GM12878 (cell line): Measurements from ENCODE around the gene UBC. TPM values are rescaled to one million over a fixed set of nuclear protein-coding genes. Genes with fewer than 3 reads are reported as not detected.
A peak's percentile ranks its signal among the peaks of the same experiment; 100 is the strongest.

ENCODE experiments used
- ATAC-seq: fragments of 200-7000 bp; cut with Tn5 transposase; 3 replicates; pipeline ENCODE4 v1.9.1; 2020; ENCODE audit warnings: mild to moderate bottlenecking, moderate library complexity
- BruUV-seq: library from RNA; stranded (reverse); fragments of 400-500 nt; replicated peaks from 2 replicates; lab custom pipeline; 2021; lab: Mats Ljungman, UMichigan
- CTCF ChIA-PET: fragments of 300-600 bp; sonication (Branson Sonifier 250); formaldehyde crosslinking; extraction: SDS; loops from one replicate; lab custom pipeline; 2021; ENCODE audit warnings: inconsistent platforms; lab: Yijun Ruan, JAX
- POLR2A ChIA-PET: fragments of 350-600 bp; formaldehyde crosslinking; extraction: SDS; loops from one replicate; lab custom pipeline; 2021; ENCODE audit warnings: inconsistent platforms; lab: Charles Lee
- RAD21 ChIA-PET: fragments of 300-600 bp; sonication (Branson Sonifier 250); formaldehyde crosslinking; loops from one replicate; lab custom pipeline; 2023; ENCODE audit warnings: antibody characterized with exemption; ENCODE audit not compliant: unreplicated experiment; lab: Charles Lee
- SMC1A ChIA-PET: fragments of 300-600 bp; sonication (Branson Sonifier 250); formaldehyde crosslinking; loops from one replicate; lab custom pipeline; 2023; ENCODE audit not compliant: unreplicated experiment, uncharacterized antibody; lab: Charles Lee
- DNase-seq: peaks from one replicate; pipeline ENCODE4 v3.0.0-alpha.2; 2011; ENCODE audit warnings: low read depth, low spot score
- FAIRE-seq: peaks from 3 replicates; lab custom pipeline; 2011; peaks lifted over from hg19 to GRCh38; lab: Jason Lieb, UNC
- H2AFZ ChIP-seq: 2 replicates; pipeline ENCODE4 v1.6.0; 2011; ENCODE audit warnings: low read depth, low read length, control low read depth; ENCODE audit not compliant: control insufficient read depth
- H3K27ac ChIP-seq: 2 replicates; pipeline ENCODE4 v1.5.1; 2011; ENCODE audit warnings: control low read depth; ENCODE audit not compliant: control insufficient read depth, insufficient read depth
- H3K27me3 ChIP-seq, 2 experiments: replicated peaks in 1 of 2; 2 replicates each; pipeline versions ENCODE4 v1.6.0 to v1.6.1; 2011; ENCODE audit warnings: low read length in 1 of 2; ENCODE audit not compliant: control insufficient read depth in 2 of 2, insufficient read depth in 2 of 2
- H3K36me3 ChIP-seq, 2 experiments: 2 replicates each; pipeline ENCODE4 v1.5.1; 2011; ENCODE audit warnings: low read length in 1 of 2; ENCODE audit not compliant: control insufficient read depth in 2 of 2, insufficient read depth in 2 of 2
- H3K4me1 ChIP-seq: 2 replicates; pipeline ENCODE4 v1.6.1; 2011; ENCODE audit warnings: mild to moderate bottlenecking, low read length, moderate library complexity, mixed read lengths; ENCODE audit not compliant: control insufficient read depth, insufficient read depth
- H3K4me2 ChIP-seq: 2 replicates; pipeline ENCODE4 v1.6.0; 2011; ENCODE audit warnings: control low read depth; ENCODE audit not compliant: control insufficient read depth, insufficient read depth
- H3K4me3 ChIP-seq: fragments of 200-600 bp; sonication (generic); 2 replicates; pipeline ENCODE4 v1.5.1; 2016
- H3K79me2 ChIP-seq: 2 replicates; pipeline ENCODE4 v1.6.0; 2011; ENCODE audit warnings: low read length; ENCODE audit not compliant: control insufficient read depth, insufficient read depth
- H3K9ac ChIP-seq: 2 replicates; pipeline ENCODE4 v1.8.0; 2011; ENCODE audit warnings: low read length, control low read depth, mixed read lengths; ENCODE audit not compliant: control insufficient read depth, insufficient read depth
- H3K9me3 ChIP-seq: replicated peaks from 3 replicates; pipeline ENCODE4 v1.5.1; 2011; ENCODE audit warnings: mild to moderate bottlenecking, low read length; ENCODE audit not compliant: control insufficient read depth, insufficient read depth
- H4K20me1 ChIP-seq: 2 replicates; pipeline ENCODE4 v1.6.0; 2011; ENCODE audit not compliant: control insufficient read depth, insufficient read depth
- CBFB ChIP-seq: IDR thresholded peaks from 2 replicates; pipeline ENCODE4 v1.6.1; 2016; ENCODE audit warnings: antibody characterized with exemption, low read depth
- DPF2 ChIP-seq: fragments of 450-650 bp; IDR thresholded peaks from 2 replicates; pipeline ENCODE4 v1.6.1; 2017; ENCODE audit warnings: mild to moderate bottlenecking
- FOS ChIP-seq: IDR thresholded peaks from 3 replicates; pipeline ENCODE4 v1.6.1; 2011; ENCODE audit warnings: borderline replicate concordance; ENCODE audit not compliant: insufficient read length; ENCODE audit errors: extremely low read depth
- HCFC1 ChIP-seq: fragments of 150-350 bp; IDR thresholded peaks from 2 replicates; pipeline ENCODE4 v1.6.1; 2014; ENCODE audit warnings: low read length
- HDAC6 ChIP-seq: fragments of 200-600 bp; sonication (generic); IDR thresholded peaks from one replicate; pipeline ENCODE4 v1.8.0; 2017; ENCODE audit warnings: antibody characterized with exemption; ENCODE audit not compliant: unreplicated experiment
- HDGF ChIP-seq: fragments of 450-650 bp; IDR thresholded peaks from 2 replicates; pipeline ENCODE4 v1.6.1; 2016; ENCODE audit warnings: antibody characterized with exemption
- JUND ChIP-seq: IDR thresholded peaks from 2 replicates; pipeline ENCODE4 v1.6.1; 2012; ENCODE audit warnings: low read depth, mild to moderate bottlenecking, low read length, improper control_type of control experiment, moderate library complexity
- KDM1A ChIP-seq: fragments of 200-600 bp; sonication (generic); IDR thresholded peaks from 2 replicates; pipeline ENCODE4 v1.6.1; 2016; ENCODE audit warnings: borderline replicate concordance
- NFYB ChIP-seq: IDR thresholded peaks from 2 replicates; pipeline ENCODE4 v1.6.1; 2011; ENCODE audit warnings: low read depth, mild to moderate bottlenecking, low read length, improper control_type of control experiment, moderate library complexity; ENCODE audit not compliant: insufficient read depth
- NR2F1 ChIP-seq: fragments of 450-650 bp; conservative IDR thresholded peaks from 2 replicates; pipeline ENCODE4 v1.6.1; 2017; ENCODE audit warnings: mild to moderate bottlenecking
- RFX5 ChIP-seq: IDR thresholded peaks from 2 replicates; pipeline ENCODE4 v1.6.1; 2011; ENCODE audit warnings: low read depth, low read length, improper control_type of control experiment
- SMAD5 ChIP-seq: IDR thresholded peaks from 2 replicates; pipeline ENCODE4 v1.6.1; 2016; ENCODE audit warnings: antibody characterized with exemption, low read depth
- SPI1 ChIP-seq: IDR thresholded peaks from 2 replicates; pipeline ENCODE4 v1.6.1; 2011; ENCODE audit warnings: low read depth, mild to moderate bottlenecking, low read length, moderate library complexity, borderline replicate concordance; ENCODE audit not compliant: insufficient read depth
- STAT1 ChIP-seq: fragments of 450-650 bp; conservative IDR thresholded peaks from 2 replicates; pipeline ENCODE4 v1.6.1; 2014; ENCODE audit warnings: antibody characterized with exemption, mild to moderate bottlenecking
- TCF7 ChIP-seq: IDR thresholded peaks from 2 replicates; pipeline ENCODE4 v1.6.1; 2014; ENCODE audit warnings: antibody characterized with exemption, borderline replicate concordance
- ZNF622 ChIP-seq: fragments of 450-650 bp; IDR thresholded peaks from 2 replicates; pipeline ENCODE4 v1.6.1; 2017; ENCODE audit warnings: mild to moderate bottlenecking, inconsistent platforms
- WGBS: methylation state at CpG from one replicate; pipeline ENCODE4 v1.1.6; 2016; ENCODE audit warnings: low lambda C conversion rate; ENCODE audit not compliant: insufficient replicate concordance, insufficient coverage; ENCODE audit errors: missing lambda C conversion rate; 5-methylcytosine and 5-hydroxymethylcytosine counted together
- in situ Hi-C: fragments of 300-500 bp; cut with MboI; formaldehyde crosslinking; loops from 9 replicates; pipeline ENCODE4 v1.14.3; 2018; ENCODE audit warnings: mixed read lengths
- intact Hi-C: fragments of 100-400 bp; cut with micrococcal nuclease; formaldehyde crosslinking; loops from one replicate; pipeline ENCODE4 v1.14.2; 2022; ENCODE audit not compliant: unreplicated experiment
- polyA plus RNA-seq, 11 experiments: library from polyadenylated mRNA; depleted of rRNA in 4 of 11; unstranded in 6 of 11; stranded (reverse) in 5 of 11; fragments of >200 nt; fragmentation: Nextera tagmentation in 4 of 11; fragmentation: Illumina TruSeq in 1 of 11; extraction: Ambion mirVana in 4 of 11; extraction: Trizol in 1 of 11; gene quantifications; 1 replicate in 1 of 11; 2 replicates in 10 of 11; pipeline versions ENCODE4 v1.2.1 to v1.2.3, GENCODE V29; 2011 to 2016; ENCODE audit warnings: inconsistent platforms in 2 of 11, missing spikeins in 2 of 11, low read depth in 1 of 11
- total RNA-seq, 4 experiments: library from RNA; depleted of rRNA in 3 of 4; stranded (reverse); fragments of >200 nt in 3 of 4; fragmentation: Illumina TruSeq in 1 of 4; extraction: Trizol in 1 of 4; gene quantifications; 2 replicates each; pipeline versions ENCODE4 v1.2.1 to v1.2.3, GENCODE V29; 2013 to 2021
- TF ChIP-seq, protein P1 (sequence below): fragments of 450-650 bp; IDR thresholded peaks from 2 replicates; pipeline ENCODE4 v1.6.1; 2017; ENCODE audit warnings: mild to moderate bottlenecking, low read depth, inconsistent platforms; ENCODE audit not compliant: poor library complexity, severe bottlenecking

UBC gene
- total and polyA plus RNA-seq, 10 of the 15 experiments (the other 5 are each of a cell fraction or from before 2014, with no cell fraction given), result 653 to 1,666 (median 874) TPM

DNA sequence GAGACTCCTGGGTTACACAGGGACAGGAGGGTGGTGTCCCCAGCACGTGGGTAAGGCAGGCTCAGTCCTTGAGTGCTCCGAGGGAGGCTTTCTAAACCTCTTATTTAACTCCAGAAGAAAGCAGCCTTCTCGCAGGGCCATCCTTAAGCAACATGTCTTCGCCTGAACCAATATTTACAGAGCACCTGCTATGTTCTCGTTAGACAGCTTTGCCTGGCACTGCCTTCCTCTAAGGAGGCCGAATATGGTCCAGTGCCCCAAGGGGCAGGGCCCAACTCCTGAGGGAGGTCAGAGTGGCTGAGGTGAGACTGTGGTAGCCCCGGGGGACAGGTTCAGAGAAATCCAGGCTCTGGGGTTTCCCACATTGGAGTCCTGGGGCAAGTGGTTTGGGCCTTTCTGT lies 48.7 kb downstream of the UBC start:
- BruUV-seq, result no TSS peak
- H3K4me2 ChIP-seq, result no peak overlapping the region
- no peaks in the 10 kb centered on the region for H3K9me3 ChIP-seq
- CTCF ChIA-PET, result interaction anchor here (1.1 to 1.3 kb wide), 2 partner anchors 13 to 41 kb away, joined by 4 read pairs; no protein-coding TSS in a partner anchor
- intact Hi-C loops, result no loop called here
- H3K27ac ChIP-seq, result no peak overlapping the region
- no peak for ATAC-seq
- H3K27me3 ChIP-seq, result no peaks in the 10 kb centered on the region
- TF ChIP-seq SMAD5, result no peak
- TF ChIP-seq, all 136 proteins: peak for 0
- Histone ChIP-seq H3K4me3 (no peak overlapping the region), H3K4me1 (peaks cover 18% of the 10 kb centered on the region), H3K36me3 (no peaks in the 10 kb centered on the region), H4K20me1 (no peaks in the 10 kb centered on the region), H3K79me2 (peaks cover 30% of the 10 kb centered on the region), H3K9ac (no peak overlapping the region), H2AFZ (no peak overlapping the region)
- ChIA-PET RAD21 (no interaction called here), POLR2A (no interaction called here), SMC1A (interaction anchor here (1.2 kb wide), 1 partner anchor 21 kb away, joined by 3 read pairs; no protein-coding TSS in a partner anchor)
- in situ Hi-C loops, result no loop called here
- FAIRE-seq, result no peak
- no peak for DNase-seq
- 43% methylated on average over 7 of the region's 7 CpGs for WGBS

DNA sequence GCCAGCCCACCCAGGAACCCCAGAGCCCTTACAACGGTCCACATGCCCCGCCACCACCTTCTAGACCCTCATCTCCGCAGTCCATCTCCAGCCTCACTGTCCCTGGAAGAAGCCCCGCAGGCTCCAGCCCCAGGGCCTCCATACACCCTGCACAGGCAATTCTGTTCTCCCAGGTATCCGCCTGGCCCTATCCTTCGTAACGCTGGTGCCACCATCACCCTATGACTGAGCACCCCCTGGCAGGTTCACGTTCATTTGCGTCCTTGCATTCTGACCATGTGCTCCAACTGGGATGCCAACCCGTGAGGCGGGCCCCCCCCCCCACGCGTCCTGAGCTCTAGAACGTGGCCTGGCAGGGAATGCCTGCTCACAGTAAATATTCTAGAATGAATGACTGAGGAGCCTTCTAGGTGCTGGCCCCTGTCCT lies 50.1 kb downstream of the UBC start:
- H3K9ac ChIP-seq, result peak overlapping the region; percentile 49; the same call in 1 of the 2 replicates
- ChIA-PET RAD21 (interaction anchor here (1.4 to 1.6 kb wide), 3 partner anchors 21 to 90 kb away, joined by 4 to 8 read pairs (median 4); no protein-coding TSS in a partner anchor), SMC1A (interaction anchor here (0.6 to 1.0 kb wide), 2 partner anchors 11 to 26 kb away, joined by 3 to 4 read pairs; no protein-coding TSS in a partner anchor), CTCF (interaction anchor here (0.9 to 5.5 kb wide), 2 partner anchors 14 to 42 kb away, joined by 3 to 48 read pairs; no protein-coding TSS in a partner anchor), POLR2A (interaction anchor here (0.6 to 3.1 kb wide), 5 partner anchors 40 to 1202 kb away, joined by 3 to 20 read pairs (median 3); no protein-coding TSS in a partner anchor)
- DNase-seq (no peak), FAIRE-seq (no peak), ATAC-seq (no peak)
- peaks cover 43% of the 10 kb centered on the region for H3K79me2 ChIP-seq
- intact Hi-C loops (no loop called here), in situ Hi-C loops (no loop called here)
- no peaks in the 10 kb centered on the region for H4K20me1 ChIP-seq
- H3K9me3 ChIP-seq, result no peaks in the 10 kb centered on the region
- H3K36me3 ChIP-seq, result no peaks in the 10 kb centered on the region; a peak in 1 of 4 replicates
- H3K4me3 ChIP-seq, result peak overlapping the region; percentile 30; the same call in 1 of the 2 replicates
- peak overlapping the region; percentile 66 for H2AFZ ChIP-seq
- H3K4me1 ChIP-seq, result peaks cover 17% of the 10 kb centered on the region
- H3K27me3 ChIP-seq, result no peaks in the 10 kb centered on the region
- BruUV-seq, result no TSS peak
- H3K27ac ChIP-seq, result peak overlapping the region; percentile 70
- 87% methylated on average over 14 of the region's 14 CpGs for WGBS
- peak overlapping the region; percentile 70 for H3K4me2 ChIP-seq
- TF ChIP-seq ZNF622, result no peak
- no peak for TF ChIP-seq NR2F1
- no peak for TF ChIP-seq HDAC6
- no peak for TF ChIP-seq JUND
- no peak for TF ChIP-seq NFYB
- TF ChIP-seq HDGF, result peak; percentile 48; the same call in 1 of the 2 replicates
- TF ChIP-seq CBFB, result no peak
- no peak for TF ChIP-seq FOS
- no peak for TF ChIP-seq KDM1A
- TF ChIP-seq STAT1, result 0 out of 2 replicates have a peak, but pooled peaks have one; percentile 20
- TF ChIP-seq DPF2, result no peak
- no peak for TF ChIP-seq RFX5
- TF ChIP-seq SPI1, result no peak
- TF ChIP-seq TCF7, result no peak
- no peak for TF ChIP-seq HCFC1
- TF ChIP-seq, protein P1, sequence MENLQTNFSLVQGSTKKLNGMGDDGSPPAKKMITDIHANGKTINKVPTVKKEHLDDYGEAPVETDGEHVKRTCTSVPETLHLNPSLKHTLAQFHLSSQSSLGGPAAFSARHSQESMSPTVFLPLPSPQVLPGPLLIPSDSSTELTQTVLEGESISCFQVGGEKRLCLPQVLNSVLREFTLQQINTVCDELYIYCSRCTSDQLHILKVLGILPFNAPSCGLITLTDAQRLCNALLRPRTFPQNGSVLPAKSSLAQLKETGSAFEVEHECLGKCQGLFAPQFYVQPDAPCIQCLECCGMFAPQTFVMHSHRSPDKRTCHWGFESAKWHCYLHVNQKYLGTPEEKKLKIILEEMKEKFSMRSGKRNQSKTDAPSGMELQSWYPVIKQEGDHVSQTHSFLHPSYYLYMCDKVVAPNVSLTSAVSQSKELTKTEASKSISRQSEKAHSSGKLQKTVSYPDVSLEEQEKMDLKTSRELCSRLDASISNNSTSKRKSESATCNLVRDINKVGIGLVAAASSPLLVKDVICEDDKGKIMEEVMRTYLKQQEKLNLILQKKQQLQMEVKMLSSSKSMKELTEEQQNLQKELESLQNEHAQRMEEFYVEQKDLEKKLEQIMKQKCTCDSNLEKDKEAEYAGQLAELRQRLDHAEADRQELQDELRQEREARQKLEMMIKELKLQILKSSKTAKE, result no peak
